Panc1 (cell line): Measurements from ENCODE around the gene HOXD3.

Experiments
- POLR2AphosphoS5 ChIP-seq: IDR thresholded peaks from 2 replicates; pipeline ENCODE4 v1.6.1; 2012; ENCODE audit warnings: mild to moderate bottlenecking, low read depth, low read length, moderate library complexity
- REST ChIP-seq, 2 experiments: IDR thresholded peaks; 2 replicates each; pipeline ENCODE4 v1.6.1; 2011 to 2012; ENCODE audit warnings: low read depth in 2 of 2, control low read depth in 1 of 2, low read length in 1 of 2, mild to moderate bottlenecking in 1 of 2, moderate library complexity in 1 of 2; ENCODE audit not compliant: insufficient read depth in 1 of 2
- SIN3A ChIP-seq: IDR thresholded peaks from 2 replicates; pipeline ENCODE4 v1.6.1; 2012; ENCODE audit warnings: low read depth, mild to moderate bottlenecking, low read length, moderate library complexity, borderline replicate concordance; ENCODE audit not compliant: insufficient read depth
- TF ChIP-seq, protein P1 (sequence below): fragments of 450-650 bp; IDR thresholded peaks from 2 replicates; pipeline ENCODE4 v1.5.1; 2017; ENCODE audit warnings: mild to moderate bottlenecking

- TF ChIP-seq, protein P1, sequence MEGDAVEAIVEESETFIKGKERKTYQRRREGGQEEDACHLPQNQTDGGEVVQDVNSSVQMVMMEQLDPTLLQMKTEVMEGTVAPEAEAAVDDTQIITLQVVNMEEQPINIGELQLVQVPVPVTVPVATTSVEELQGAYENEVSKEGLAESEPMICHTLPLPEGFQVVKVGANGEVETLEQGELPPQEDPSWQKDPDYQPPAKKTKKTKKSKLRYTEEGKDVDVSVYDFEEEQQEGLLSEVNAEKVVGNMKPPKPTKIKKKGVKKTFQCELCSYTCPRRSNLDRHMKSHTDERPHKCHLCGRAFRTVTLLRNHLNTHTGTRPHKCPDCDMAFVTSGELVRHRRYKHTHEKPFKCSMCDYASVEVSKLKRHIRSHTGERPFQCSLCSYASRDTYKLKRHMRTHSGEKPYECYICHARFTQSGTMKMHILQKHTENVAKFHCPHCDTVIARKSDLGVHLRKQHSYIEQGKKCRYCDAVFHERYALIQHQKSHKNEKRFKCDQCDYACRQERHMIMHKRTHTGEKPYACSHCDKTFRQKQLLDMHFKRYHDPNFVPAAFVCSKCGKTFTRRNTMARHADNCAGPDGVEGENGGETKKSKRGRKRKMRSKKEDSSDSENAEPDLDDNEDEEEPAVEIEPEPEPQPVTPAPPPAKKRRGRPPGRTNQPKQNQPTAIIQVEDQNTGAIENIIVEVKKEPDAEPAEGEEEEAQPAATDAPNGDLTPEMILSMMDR = no peak
- TF ChIP-seq SIN3A (no peak), POLR2AphosphoS5 (no peak), REST (IDR thresholded peaks at IDR 0.05; ENCODE audit: insufficient read depth in 1 of 2, low read depth in 2 of 2, low read length in 1 of 2) (no peak)
These were observed 28.7 kb upstream of the HOXD3 start for GRCh38 chr2:176128172-176128981.
